K562 (cell line): ENCODE measurements around the gene TULP4. TPM values are rescaled to one million over a fixed set of nuclear protein-coding genes. Genes with fewer than 3 reads are reported as not detected.
A peak's percentile ranks its signal among the peaks of the same experiment; 100 is the strongest.

Experiments used
- ARID3B ChIP-seq: fragments of 250-450 bp; sonication (Bioruptor Pico); IDR thresholded peaks from 2 replicates; pipeline ENCODE4 v1.4.0; 2020; ENCODE audit warnings: borderline replicate concordance
- CBX1 ChIP-seq: sonication (generic); IDR thresholded peaks from 2 replicates; pipeline ENCODE4 v1.6.1; 2016; ENCODE audit warnings: antibody characterized with exemption, low read depth, mild to moderate bottlenecking
- DIDO1 ChIP-seq: fragments of 450-650 bp; IDR thresholded peaks from 2 replicates; pipeline ENCODE4 v1.6.1; 2016; ENCODE audit warnings: low read depth, missing biosample characterization, missing genetic modification characterization
- ETV5 ChIP-seq: sonication (generic); formaldehyde crosslinking; IDR thresholded peaks from 2 replicates; pipeline ENCODE4 v1.4.0; 2020; ENCODE audit warnings: low read depth, mild to moderate bottlenecking, missing genetic modification reagents
- EZH2 ChIP-seq: IDR thresholded peaks from 2 replicates; pipeline ENCODE4 v1.6.1; 2012; ENCODE audit warnings: low read depth, mild to moderate bottlenecking, inconsistent platforms, low read length, borderline replicate concordance
- FOSL1 ChIP-seq: fragments of 200-800 bp; sonication (Bioruptor generic); conservative IDR thresholded peaks from 2 replicates; pipeline ENCODE4 v1.6.1; 2016; ENCODE audit warnings: missing genetic modification characterization, missing compliant biosample characterization
- HMGN3 ChIP-seq: IDR thresholded peaks from 2 replicates; pipeline ENCODE4 v1.6.1; 2011; ENCODE audit warnings: borderline replicate concordance, low read depth, mild to moderate bottlenecking, mixed read lengths, low read length; ENCODE audit not compliant: insufficient read length; ENCODE audit errors: extremely low read depth
- L3MBTL2 ChIP-seq: fragments of 450-650 bp; IDR thresholded peaks from 2 replicates; pipeline ENCODE4 v1.6.1; 2016; ENCODE audit warnings: mild to moderate bottlenecking, moderate library complexity
- MCM3 ChIP-seq: fragments of 450-650 bp; IDR thresholded peaks from 2 replicates; pipeline ENCODE4 v1.6.1; 2016
- MNT ChIP-seq, 2 experiments: fragments of 450-650 bp; conservative IDR thresholded peaks; 2 replicates each; pipeline ENCODE4 v1.6.1; 2017; ENCODE audit warnings: mild to moderate bottlenecking in 2 of 2, moderate library complexity in 2 of 2
- PPARD ChIP-seq: fragments of 250-450 bp; sonication (Bioruptor Pico); IDR thresholded peaks from 2 replicates; pipeline ENCODE4 v1.8.0; 2022; ENCODE audit warnings: inconsistent platforms, mild to moderate bottlenecking, moderate library complexity
- RBM14 ChIP-seq: fragments of 200-400 bp; formaldehyde crosslinking; IDR thresholded peaks from 2 replicates; pipeline ENCODE4 v1.6.1; 2018; ENCODE audit warnings: low read depth, mild to moderate bottlenecking, low read length, moderate library complexity, borderline replicate concordance; ENCODE audit not compliant: insufficient read depth
- RBM34 ChIP-seq: fragments of 200-400 bp; formaldehyde crosslinking; IDR thresholded peaks from 2 replicates; pipeline ENCODE4 v1.6.1; 2018; ENCODE audit warnings: low read length, borderline replicate concordance; ENCODE audit not compliant: insufficient read depth
- SIX5 ChIP-seq, 2 experiments: IDR thresholded peaks; 2 replicates each; pipeline ENCODE4 v1.6.1; 2011; ENCODE audit warnings: low read length in 2 of 2, borderline replicate concordance in 1 of 2, low read depth in 1 of 2, mild to moderate bottlenecking in 1 of 2, moderate library complexity in 1 of 2; ENCODE audit not compliant: insufficient read depth in 1 of 2
- SRSF9 ChIP-seq: fragments of 200-400 bp; formaldehyde crosslinking; IDR thresholded peaks from 2 replicates; pipeline ENCODE4 v1.6.1; 2017; ENCODE audit warnings: low read depth, low read length, borderline replicate concordance
- STAT5A ChIP-seq: IDR thresholded peaks from 2 replicates; pipeline ENCODE4 v1.6.1; 2012; ENCODE audit warnings: low read length, inconsistent platforms, borderline replicate concordance
- ZC3H11A ChIP-seq: IDR thresholded peaks from 2 replicates; pipeline ENCODE4 v1.6.1; 2012; ENCODE audit warnings: low read depth, low read length, improper control_type of control experiment
- ZC3H4 ChIP-seq: sonication (generic); formaldehyde crosslinking; IDR thresholded peaks from 2 replicates; pipeline ENCODE4 v1.9.0; 2021; ENCODE audit warnings: missing genetic modification reagents, borderline replicate concordance
- ZNF143 ChIP-seq: sonication (generic); formaldehyde crosslinking; IDR thresholded peaks from 2 replicates; pipeline ENCODE4 v1.9.0; 2022; ENCODE audit warnings: mild to moderate bottlenecking, missing genetic modification reagents
- polyA plus RNA-seq, 8 experiments: library from polyadenylated mRNA; depleted of rRNA in 4 of 8; stranded (reverse) in 5 of 8; unstranded in 3 of 8; fragments of >200 nt; fragmentation: Nextera tagmentation in 2 of 8; fragmentation: Illumina TruSeq in 1 of 8; extraction: Ambion mirVana in 2 of 8; extraction: Trizol in 1 of 8; gene quantifications; 2 replicates each; pipeline versions ENCODE4 v1.2.1 to v1.2.3, GENCODE V29; 2011 to 2014; ENCODE audit warnings: inconsistent platforms in 1 of 8, missing spikeins in 1 of 8
- total RNA-seq, 7 experiments: library from RNA; depleted of rRNA in 6 of 7; stranded (reverse); fragments of >200 nt in 6 of 7; fragmentation: Illumina TruSeq in 2 of 7; extraction: Trizol in 2 of 7; gene quantifications; 2 replicates each; pipeline versions ENCODE4 v1.2.1 to v1.2.3, GENCODE V29; 2011 to 2021; ENCODE audit warnings: low replicate concordance in 1 of 7
- TF ChIP-seq, protein P1 (sequence below): sonication (generic); formaldehyde crosslinking; IDR thresholded peaks from 2 replicates; pipeline ENCODE4 v1.8.1; 2023; ENCODE audit warnings: mild to moderate bottlenecking, missing genetic modification reagents

The TULP4 gene
- total and polyA plus RNA-seq, 9 of the 15 experiments (the other 6 are each of a cell fraction or from before 2014, with no cell fraction given) = 1.2 to 50.4 (median 11.0) TPM

DNA sequence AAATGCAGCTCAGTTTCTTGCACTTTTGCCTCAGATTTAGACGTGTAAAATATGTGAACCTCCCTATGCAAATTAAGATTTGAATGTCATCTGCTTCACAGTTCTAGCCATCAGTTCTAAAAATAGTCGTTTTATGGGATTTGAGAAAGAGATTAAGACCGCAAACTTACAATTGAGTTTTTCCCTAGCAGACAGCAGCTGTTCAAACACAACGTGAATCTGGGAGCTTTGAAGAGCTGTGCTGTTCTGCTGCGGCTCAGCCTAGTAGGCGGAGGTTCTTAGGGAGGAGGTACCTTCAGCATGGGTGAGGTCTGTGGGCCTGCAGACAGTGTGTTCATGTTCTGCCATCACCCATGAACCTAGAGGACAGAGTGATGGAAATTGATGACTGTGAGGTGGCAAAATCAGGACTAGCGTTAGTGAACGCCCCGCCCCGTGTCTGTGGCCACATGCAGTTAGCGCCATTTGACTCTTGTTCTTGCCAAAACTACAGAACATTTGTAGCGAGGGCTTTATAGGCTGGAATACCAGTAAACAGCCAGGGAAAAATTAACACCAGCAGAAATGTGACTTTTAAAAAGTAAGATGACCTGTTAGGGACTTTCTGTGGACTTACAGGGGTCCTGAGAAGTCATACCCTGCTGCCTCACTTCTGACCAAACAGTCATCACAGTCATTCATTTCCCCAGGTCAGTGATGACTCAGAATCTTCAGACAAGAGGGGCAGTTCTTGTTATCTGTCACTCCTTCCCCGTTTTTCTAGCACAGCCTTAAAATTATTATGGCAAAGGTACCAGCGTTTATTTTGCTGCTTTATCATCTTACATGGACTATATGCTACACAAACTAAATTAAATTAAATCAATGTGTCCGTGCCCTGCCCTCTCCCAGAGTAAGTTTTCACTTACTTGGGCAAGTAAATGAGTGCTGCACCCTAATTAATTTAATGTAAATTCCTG is 163.4 kb downstream of the TULP4 start (continued):
- TF ChIP-seq STAT5A (no peak), RBM14 (no peak), FOSL1 (peak; percentile 92), ARID3B (CRISPR knock-in tag) (no peak), L3MBTL2 (0 out of 2 replicates have a peak, but pooled peaks have one; percentile 36), MNT (conservative IDR thresholded peaks at IDR 0.05) (0 out of 4 replicates have a peak, but pooled peaks of 1 of the 2 experiments have one; percentile 30), ZC3H4 (no peak), ZC3H11A (no peak), EZH2 (no peak), MCM3 (no peak), RBM34 (no peak), SIX5 (IDR thresholded peaks at IDR 0.05; ENCODE audit: borderline replicate concordance in 1 of 2, insufficient read depth in 1 of 2, low read depth in 1 of 2, low read length in 2 of 2) (no peak), PPARD (CRISPR knock-in tag) (no peak), ZNF143 (CRISPR knock-in tag) (no peak), HMGN3 (no peak), ETV5 (CRISPR knock-in tag) (0 out of 2 replicates have a peak, but pooled peaks have one; percentile 21), CBX1 (no peak), DIDO1 (tag) (no peak), SRSF9 (no peak)
- TF ChIP-seq, protein P1, sequence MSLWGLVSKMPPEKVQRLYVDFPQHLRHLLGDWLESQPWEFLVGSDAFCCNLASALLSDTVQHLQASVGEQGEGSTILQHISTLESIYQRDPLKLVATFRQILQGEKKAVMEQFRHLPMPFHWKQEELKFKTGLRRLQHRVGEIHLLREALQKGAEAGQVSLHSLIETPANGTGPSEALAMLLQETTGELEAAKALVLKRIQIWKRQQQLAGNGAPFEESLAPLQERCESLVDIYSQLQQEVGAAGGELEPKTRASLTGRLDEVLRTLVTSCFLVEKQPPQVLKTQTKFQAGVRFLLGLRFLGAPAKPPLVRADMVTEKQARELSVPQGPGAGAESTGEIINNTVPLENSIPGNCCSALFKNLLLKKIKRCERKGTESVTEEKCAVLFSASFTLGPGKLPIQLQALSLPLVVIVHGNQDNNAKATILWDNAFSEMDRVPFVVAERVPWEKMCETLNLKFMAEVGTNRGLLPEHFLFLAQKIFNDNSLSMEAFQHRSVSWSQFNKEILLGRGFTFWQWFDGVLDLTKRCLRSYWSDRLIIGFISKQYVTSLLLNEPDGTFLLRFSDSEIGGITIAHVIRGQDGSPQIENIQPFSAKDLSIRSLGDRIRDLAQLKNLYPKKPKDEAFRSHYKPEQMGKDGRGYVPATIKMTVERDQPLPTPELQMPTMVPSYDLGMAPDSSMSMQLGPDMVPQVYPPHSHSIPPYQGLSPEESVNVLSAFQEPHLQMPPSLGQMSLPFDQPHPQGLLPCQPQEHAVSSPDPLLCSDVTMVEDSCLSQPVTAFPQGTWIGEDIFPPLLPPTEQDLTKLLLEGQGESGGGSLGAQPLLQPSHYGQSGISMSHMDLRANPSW (CRISPR knock-in tag) = no peak
